Tibial artery (tissue), 4 donors: ENCODE data around the gene PRKG1.

ENCODE experiments used
- DNase-seq, 2 donors: peaks; one replicate each; pipeline ENCODE4 v3.0.0-alpha.2; 2019
- H3K27ac ChIP-seq, 2 donors: fragments of 200-600 bp; sonication (generic) in 1 of 2; 1 replicate in 1 of 2; 2 replicates in 1 of 2; pipeline ENCODE4 v1.5.1; 2018 to 2019; ENCODE audit warnings: mild to moderate bottlenecking in 1 of 2
- H3K27me3 ChIP-seq, 2 donors: fragments of 200-600 bp; sonication (generic) in 1 of 2; one replicate each; pipeline versions ENCODE4 v1.5.1 to v1.6.0; 2016 to 2019
- H3K36me3 ChIP-seq, 3 donors: fragments of 200-600 bp; sonication (generic) in 2 of 3; one replicate each; pipeline ENCODE4 v1.5.1; 2016 to 2019; ENCODE audit warnings: mild to moderate bottlenecking in 2 of 3
- H3K4me1 ChIP-seq, 4 donors: fragments of 200-600 bp; sonication (generic) in 2 of 4; 1 replicate in 3 of 4; 2 replicates in 1 of 4; pipeline ENCODE4 v1.5.1; 2016 to 2019
- H3K4me3 ChIP-seq, 2 donors: fragments of 200-600 bp; sonication (generic) in 1 of 2; 1 replicate in 1 of 2; 2 replicates in 1 of 2; pipeline ENCODE4 v1.5.1; 2018 to 2019; ENCODE audit warnings: mild to moderate bottlenecking in 2 of 2
- H3K9me3 ChIP-seq, 3 donors: fragments of 200-600 bp; sonication (generic) in 1 of 3; one replicate each; pipeline ENCODE4 v1.5.1; 2016 to 2019
- intact Hi-C: fragments of 100-400 bp; cut with DNase I; formaldehyde crosslinking; loops from one replicate; pipeline ENCODE4 v1.15.0; 2023; ENCODE audit warnings: low total_unique reads
- TF ChIP-seq, protein P1 (sequence below), 2 experiments: fragments of 200-600 bp in 1 of 2; fragments of 450-650 bp in 1 of 2; IDR thresholded peaks; one replicate each; pipeline ENCODE4 v1.5.1; 2017 to 2019; ENCODE audit warnings: antibody characterized with exemption in 2 of 2, mild to moderate bottlenecking in 1 of 2, moderate library complexity in 1 of 2

The PRKG1 gene

DNA sequence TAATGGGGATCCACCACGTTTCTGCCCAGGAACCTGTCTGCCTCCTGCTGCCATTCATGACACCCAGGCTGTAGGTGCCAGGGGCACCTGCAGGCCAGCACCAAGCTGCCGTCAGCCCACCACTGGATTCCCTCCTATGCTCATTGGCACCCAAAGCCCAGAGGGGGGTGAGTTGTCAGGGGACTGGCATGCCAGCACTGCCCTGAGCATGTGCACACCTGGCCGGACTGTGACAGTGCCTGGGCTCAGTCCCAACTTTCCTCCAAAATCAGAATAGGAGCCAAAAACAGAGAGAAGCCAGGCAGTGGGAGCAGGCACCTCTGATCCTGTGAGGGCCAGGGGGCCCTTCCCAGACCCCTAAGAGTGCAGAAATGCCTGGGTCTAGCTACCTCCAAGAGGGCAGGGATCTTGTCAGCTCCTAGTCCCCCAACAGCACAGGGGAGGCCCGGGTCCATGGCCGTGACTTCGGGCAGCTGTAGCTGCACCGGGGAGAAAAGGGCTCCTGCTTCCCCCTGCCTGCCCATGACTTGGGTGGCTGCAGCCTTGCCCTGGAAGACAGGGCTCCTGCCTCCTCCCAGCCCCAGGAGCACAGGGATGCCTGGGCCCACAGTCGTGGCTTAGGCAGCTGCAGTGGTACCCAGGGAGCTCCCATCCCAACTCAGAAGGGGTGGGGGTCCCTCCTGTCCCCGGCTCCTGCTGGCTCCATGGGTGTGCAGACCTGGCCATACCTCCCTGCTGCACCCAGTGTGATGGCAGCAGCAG is 990.0 kb downstream of the PRKG1 start:
- no peak for DNase-seq
- H3K4me1 ChIP-seq, result no peaks in the 10 kb centered on the region
- TF ChIP-seq, protein P1, sequence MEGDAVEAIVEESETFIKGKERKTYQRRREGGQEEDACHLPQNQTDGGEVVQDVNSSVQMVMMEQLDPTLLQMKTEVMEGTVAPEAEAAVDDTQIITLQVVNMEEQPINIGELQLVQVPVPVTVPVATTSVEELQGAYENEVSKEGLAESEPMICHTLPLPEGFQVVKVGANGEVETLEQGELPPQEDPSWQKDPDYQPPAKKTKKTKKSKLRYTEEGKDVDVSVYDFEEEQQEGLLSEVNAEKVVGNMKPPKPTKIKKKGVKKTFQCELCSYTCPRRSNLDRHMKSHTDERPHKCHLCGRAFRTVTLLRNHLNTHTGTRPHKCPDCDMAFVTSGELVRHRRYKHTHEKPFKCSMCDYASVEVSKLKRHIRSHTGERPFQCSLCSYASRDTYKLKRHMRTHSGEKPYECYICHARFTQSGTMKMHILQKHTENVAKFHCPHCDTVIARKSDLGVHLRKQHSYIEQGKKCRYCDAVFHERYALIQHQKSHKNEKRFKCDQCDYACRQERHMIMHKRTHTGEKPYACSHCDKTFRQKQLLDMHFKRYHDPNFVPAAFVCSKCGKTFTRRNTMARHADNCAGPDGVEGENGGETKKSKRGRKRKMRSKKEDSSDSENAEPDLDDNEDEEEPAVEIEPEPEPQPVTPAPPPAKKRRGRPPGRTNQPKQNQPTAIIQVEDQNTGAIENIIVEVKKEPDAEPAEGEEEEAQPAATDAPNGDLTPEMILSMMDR (IDR thresholded peaks at IDR 0.05), result no peak
- peaks cover 0 to 23% (median 17%) of the 10 kb centered on the region in 3 donors for H3K36me3 ChIP-seq
- H3K4me3 ChIP-seq, result no peak overlapping the region
- H3K9me3 ChIP-seq, result no peaks in the 10 kb centered on the region
- no peaks in the 10 kb centered on the region for H3K27me3 ChIP-seq
- intact Hi-C loops, result no loop called here
- H3K27ac ChIP-seq, result no peak overlapping the region

DNA sequence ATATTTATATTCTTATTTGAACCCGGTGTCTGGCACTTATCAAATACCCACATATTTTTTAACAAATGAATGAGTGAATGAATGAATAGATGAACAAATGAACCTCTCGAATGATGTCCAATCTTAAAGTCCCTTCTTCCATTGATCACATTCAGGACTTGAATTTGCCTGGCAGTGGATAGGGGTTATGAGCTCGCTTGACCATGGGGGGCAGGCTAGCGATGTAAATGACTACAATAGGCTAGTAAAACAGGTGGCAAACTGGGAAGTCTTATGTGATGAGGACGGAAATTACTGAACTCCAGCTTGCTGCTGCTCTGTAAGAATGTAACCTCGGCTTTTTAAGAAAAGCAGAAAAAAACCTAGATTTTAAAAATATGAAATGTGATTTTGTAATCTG is 992.1 kb downstream of the PRKG1 start:
- Histone ChIP-seq H3K27me3 (no peaks in the 10 kb centered on the region), H3K9me3 (no peaks in the 10 kb centered on the region), H3K27ac (no peak overlapping the region), H3K4me1 (peaks cover 0 to 4% (median 0%) of the 10 kb centered on the region in 4 donors), H3K4me3 (no peak overlapping the region), H3K36me3 (peaks cover 0 to 23% (median 17%) of the 10 kb centered on the region in 3 donors)
- DNase-seq, result no peak
- TF ChIP-seq, protein P1 (IDR thresholded peaks at IDR 0.05), result no peak
- intact Hi-C loops, result no loop called here

DNA sequence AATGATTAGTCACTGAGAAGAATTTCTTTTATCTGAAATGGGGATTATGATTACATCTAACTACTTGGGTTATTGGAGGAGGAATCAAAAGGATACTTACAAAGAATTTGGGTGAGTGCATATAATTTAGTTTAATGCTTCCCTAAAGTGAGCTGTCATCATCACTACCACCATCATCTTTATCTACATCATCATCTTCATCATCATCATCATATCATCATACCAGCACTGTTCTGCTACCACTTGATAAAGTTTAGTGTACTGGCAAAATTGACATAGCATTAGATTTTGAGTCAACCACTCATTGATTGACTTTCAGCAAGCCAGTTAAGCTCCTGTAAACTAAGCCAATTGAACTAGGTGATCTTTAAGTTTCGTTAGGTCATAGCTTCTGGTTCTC is 994.2 kb downstream of the PRKG1 start:
- no peak for DNase-seq

DNA sequence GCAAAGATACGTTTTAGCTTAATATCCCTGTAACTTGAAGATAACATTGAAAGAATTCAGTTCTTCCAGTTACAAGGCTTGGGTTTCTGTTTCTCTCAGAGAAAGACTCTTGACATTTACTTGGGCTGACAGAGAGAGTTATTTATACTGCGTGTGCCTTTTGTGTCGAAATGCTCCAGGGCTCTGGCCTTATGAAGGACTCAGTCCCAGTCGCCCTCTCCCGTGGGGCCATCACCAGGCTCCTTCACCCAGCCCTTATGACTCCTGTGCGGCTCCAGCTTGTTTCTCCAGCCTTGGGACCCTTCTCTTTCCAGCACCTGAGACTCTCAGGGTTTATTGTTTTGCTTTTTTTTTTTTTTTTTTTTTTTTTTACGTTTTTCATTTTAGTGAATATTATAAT is 997.5 kb downstream of the PRKG1 start:
- H3K4me1 ChIP-seq, result peaks cover 0 to 25% (median 0%) of the 10 kb centered on the region in 4 donors
- intact Hi-C loops, result no loop called here
- H3K36me3 ChIP-seq, result no peaks in the 10 kb centered on the region
- TF ChIP-seq, protein P1 (IDR thresholded peaks at IDR 0.05), result no peak
- no peaks in the 10 kb centered on the region for H3K9me3 ChIP-seq
- H3K27me3 ChIP-seq, result no peaks in the 10 kb centered on the region
- DNase-seq, result peak in 1 of 2 donors; percentile 73
- H3K4me3 ChIP-seq, result peak overlapping the region in 1 of 2 donors; percentile 15
- peak overlapping the region; percentile 33 to 43 for H3K27ac ChIP-seq

More for the DNA sequence above, 994.2 kb downstream of the PRKG1 start:
- Histone ChIP-seq H3K27me3 (no peaks in the 10 kb centered on the region), H3K27ac (no peak overlapping the region), H3K9me3 (no peaks in the 10 kb centered on the region), H3K4me1 (peaks cover 0 to 16% (median 0%) of the 10 kb centered on the region in 4 donors), H3K36me3 (peaks cover 0 to 11% (median 9%) of the 10 kb centered on the region in 3 donors), H3K4me3 (no peak overlapping the region)
- TF ChIP-seq, protein P1 (IDR thresholded peaks at IDR 0.05), result no peak
- intact Hi-C loops, result no loop called here

DNA sequence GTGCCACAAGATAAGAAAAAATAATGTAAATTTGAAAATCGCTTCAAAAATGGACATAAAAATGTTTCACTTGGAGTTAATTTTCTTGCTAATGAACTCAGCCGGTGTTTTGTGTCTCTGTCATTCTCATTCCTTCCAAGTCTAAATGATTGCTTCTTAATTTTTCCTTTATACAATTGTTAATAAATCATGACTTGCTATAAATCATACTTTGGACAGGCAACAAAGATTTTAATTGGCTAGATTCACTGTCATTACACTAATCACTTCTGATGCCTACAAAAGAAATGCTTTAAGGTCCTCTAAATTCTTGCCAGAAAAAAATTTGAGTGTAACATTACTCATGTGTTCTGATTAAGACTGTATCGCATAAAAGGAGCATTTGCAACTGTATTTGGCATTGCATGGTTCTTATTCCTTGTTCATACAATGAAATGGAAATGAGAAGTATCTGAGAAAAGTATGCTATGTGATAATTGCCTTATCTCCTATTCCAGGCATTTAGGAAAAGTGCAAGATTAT is 1000.3 kb downstream of the PRKG1 start:
- peaks cover 0 to 30% (median 0%) of the 10 kb centered on the region in 4 donors for H3K4me1 ChIP-seq
- no peak overlapping the region for H3K4me3 ChIP-seq
- TF ChIP-seq, protein P1 (IDR thresholded peaks at IDR 0.05), result no peak
- no peaks in the 10 kb centered on the region for H3K27me3 ChIP-seq
- DNase-seq, result no peak
- H3K27ac ChIP-seq, result no peak overlapping the region
- no peaks in the 10 kb centered on the region for H3K9me3 ChIP-seq
- intact Hi-C loops, result no loop called here
- H3K36me3 ChIP-seq, result no peaks in the 10 kb centered on the region
